Caco-2 (cell line): ENCODE data around the gene ARHGDIG. TPM values are rescaled to one million over a fixed set of nuclear protein-coding genes. Genes with fewer than 3 reads are reported as not detected.

Source experiments
- BruUV-seq: library from RNA; stranded (reverse); fragments of 400-500 nt; replicated peaks from 2 replicates; lab custom pipeline; 2021; lab: Mats Ljungman, UMichigan
- CTCF ChIA-PET: fragments of 300-600 bp; sonication (Branson Sonifier 250); formaldehyde crosslinking; loops from one replicate; lab custom pipeline; 2022; ENCODE audit warnings: antibody characterized with exemption; lab: Charles Lee
- POLR2A ChIA-PET: fragments of 300-600 bp; sonication (Branson Sonifier 250); formaldehyde crosslinking; loops from one replicate; lab custom pipeline; 2022; ENCODE audit warnings: antibody characterized with exemption; lab: Charles Lee
- DNase-seq, 2 experiments: peaks; one replicate each; pipeline versions ENCODE4 v3.0.0 to v3.0.0-alpha.2; 2020 to 2022
- H3K27me3 ChIP-seq: replicated peaks from 2 replicates; pipeline ENCODE4 v1.6.0; 2011; ENCODE audit warnings: low read length; ENCODE audit not compliant: control insufficient read depth, insufficient read depth
- H3K36me3 ChIP-seq: 2 replicates; pipeline ENCODE4 v1.5.1; 2011; ENCODE audit warnings: low read length; ENCODE audit not compliant: control insufficient read depth, insufficient read depth
- H3K4me1 ChIP-seq: fragments of 250-450 bp; sonication (Bioruptor Pico); 2 replicates; pipeline ENCODE4 v1.5.1; 2020; ENCODE audit warnings: mild to moderate bottlenecking
- H3K4me3 ChIP-seq: 2 replicates; pipeline ENCODE4 v1.5.1; 2011; ENCODE audit warnings: low read depth, mild to moderate bottlenecking, control low read depth, low read length
- H3K9me3 ChIP-seq: fragments of 250-450 bp; sonication (Bioruptor Pico); 2 replicates; pipeline ENCODE4 v1.5.1; 2020; ENCODE audit warnings: mild to moderate bottlenecking, moderate library complexity
- H3K27ac Mint-ChIP-seq: one replicate; pipeline ENCODE4 v1.8.0; 2022; ENCODE audit warnings: mixed read lengths; ENCODE audit not compliant: unreplicated experiment
- H3K27me3 Mint-ChIP-seq: one replicate; pipeline ENCODE4 v1.8.0; 2022; ENCODE audit warnings: mixed read lengths; ENCODE audit not compliant: insufficient read depth, unreplicated experiment
- H3K36me3 Mint-ChIP-seq: one replicate; pipeline ENCODE4 v1.8.0; 2022; ENCODE audit warnings: mild to moderate bottlenecking, mixed read lengths; ENCODE audit not compliant: insufficient read depth, unreplicated experiment
- H3K4me1 Mint-ChIP-seq: one replicate; pipeline ENCODE4 v1.8.0; 2022; ENCODE audit warnings: low read depth, mixed read lengths; ENCODE audit not compliant: unreplicated experiment
- H3K4me3 Mint-ChIP-seq: one replicate; pipeline ENCODE4 v1.8.0; 2022; ENCODE audit warnings: mild to moderate bottlenecking, moderate library complexity, mixed read lengths; ENCODE audit not compliant: unreplicated experiment
- H3K9me3 Mint-ChIP-seq: one replicate; pipeline ENCODE4 v1.8.0; 2022; ENCODE audit warnings: mixed read lengths; ENCODE audit not compliant: unreplicated experiment
- intact Hi-C: fragments of 100-400 bp; cut with micrococcal nuclease; formaldehyde crosslinking; loops from one replicate; pipeline ENCODE4 v1.10.0; 2022; ENCODE audit not compliant: unreplicated experiment
- total RNA-seq: library from RNA; stranded (reverse); gene quantifications from 2 replicates; pipeline ENCODE4 v1.2.3, GENCODE V29; 2022
- TF ChIP-seq, protein P1 (sequence below), 2 experiments: fragments of 200-600 bp in 1 of 2; IDR thresholded peaks; 1 replicate in 1 of 2; 2 replicates in 1 of 2; pipeline versions ENCODE4 v1.5.1 to v1.8.0; 2011 to 2022; ENCODE audit warnings: antibody characterized with exemption in 1 of 2, control low read depth in 1 of 2, inconsistent platforms in 1 of 2, low read depth in 1 of 2, low read length in 1 of 2, mild to moderate bottlenecking in 1 of 2, moderate library complexity in 1 of 2; ENCODE audit not compliant: insufficient read depth in 1 of 2, severe bottlenecking in 1 of 2, unreplicated experiment in 1 of 2

Gene ARHGDIG
- total RNA-seq, 1 experiment from 2014 or later, result 2.1 TPM

DNA sequence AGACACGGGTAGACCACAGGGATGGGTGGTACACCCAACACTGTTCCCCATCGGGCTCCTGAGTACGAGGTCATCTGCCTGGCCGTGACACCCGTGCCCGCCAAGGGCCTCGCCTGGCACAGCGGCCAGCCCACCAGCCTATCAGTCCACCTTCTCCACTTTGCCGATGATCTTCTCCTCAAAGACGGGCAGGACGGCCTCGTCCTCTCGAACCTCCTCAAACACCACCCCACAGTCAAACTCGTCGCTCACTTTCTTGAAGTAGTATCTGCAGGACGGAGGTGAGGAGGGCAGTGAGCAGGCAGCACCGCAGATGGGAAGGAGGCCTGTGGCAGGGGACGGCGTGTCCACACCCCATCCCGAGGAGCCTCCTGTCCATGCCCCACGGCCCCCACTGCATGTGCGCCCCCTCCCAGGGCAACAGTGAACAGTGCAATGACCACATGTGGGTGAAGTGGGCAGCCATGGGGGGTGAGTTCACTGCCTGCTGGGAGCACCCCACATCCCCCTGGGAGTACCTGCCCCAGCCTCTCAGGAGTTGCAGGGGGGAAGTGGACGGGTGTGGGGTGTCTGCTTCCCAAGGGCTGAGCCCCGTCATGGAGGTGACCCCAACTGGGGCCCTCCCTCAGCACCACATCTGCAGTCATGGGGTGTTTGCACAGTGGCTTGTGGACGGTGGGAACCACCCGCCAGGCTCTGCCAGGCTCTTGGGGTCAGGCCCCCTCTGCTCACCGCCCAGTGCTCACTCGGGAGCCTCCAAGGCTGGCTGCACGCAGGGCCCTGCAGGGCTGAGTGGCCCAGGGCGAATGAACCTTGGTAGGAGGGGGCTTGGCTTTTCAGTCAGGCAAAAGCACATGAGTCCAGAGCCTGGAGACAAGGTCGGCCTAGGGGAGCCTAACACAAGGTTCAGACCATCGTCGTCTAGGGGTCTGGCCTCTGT lies 7.9 kb downstream of the ARHGDIG start:
- Histone ChIP-seq H3K36me3 (no peaks in the 10 kb centered on the region; the same call in 1 of the 2 replicates), H3K4me1 (no peaks in the 10 kb centered on the region), H3K9me3 (no peaks in the 10 kb centered on the region), H3K4me3 (no peak overlapping the region), H3K27me3 (no peaks in the 10 kb centered on the region)
- H3K9me3 Mint-ChIP-seq, result no peaks in the 10 kb centered on the region
- POLR2A ChIA-PET, result no interaction called here
- intact Hi-C loops, result no loop called here
- no peak overlapping the region for H3K4me3 Mint-ChIP-seq
- CTCF ChIA-PET, result no interaction called here
- no peaks in the 10 kb centered on the region for H3K27me3 Mint-ChIP-seq
- H3K4me1 Mint-ChIP-seq, result no peaks in the 10 kb centered on the region
- peaks cover 47% of the 10 kb centered on the region for H3K36me3 Mint-ChIP-seq
- no TSS peak for BruUV-seq
- no peak for DNase-seq
- TF ChIP-seq, protein P1, sequence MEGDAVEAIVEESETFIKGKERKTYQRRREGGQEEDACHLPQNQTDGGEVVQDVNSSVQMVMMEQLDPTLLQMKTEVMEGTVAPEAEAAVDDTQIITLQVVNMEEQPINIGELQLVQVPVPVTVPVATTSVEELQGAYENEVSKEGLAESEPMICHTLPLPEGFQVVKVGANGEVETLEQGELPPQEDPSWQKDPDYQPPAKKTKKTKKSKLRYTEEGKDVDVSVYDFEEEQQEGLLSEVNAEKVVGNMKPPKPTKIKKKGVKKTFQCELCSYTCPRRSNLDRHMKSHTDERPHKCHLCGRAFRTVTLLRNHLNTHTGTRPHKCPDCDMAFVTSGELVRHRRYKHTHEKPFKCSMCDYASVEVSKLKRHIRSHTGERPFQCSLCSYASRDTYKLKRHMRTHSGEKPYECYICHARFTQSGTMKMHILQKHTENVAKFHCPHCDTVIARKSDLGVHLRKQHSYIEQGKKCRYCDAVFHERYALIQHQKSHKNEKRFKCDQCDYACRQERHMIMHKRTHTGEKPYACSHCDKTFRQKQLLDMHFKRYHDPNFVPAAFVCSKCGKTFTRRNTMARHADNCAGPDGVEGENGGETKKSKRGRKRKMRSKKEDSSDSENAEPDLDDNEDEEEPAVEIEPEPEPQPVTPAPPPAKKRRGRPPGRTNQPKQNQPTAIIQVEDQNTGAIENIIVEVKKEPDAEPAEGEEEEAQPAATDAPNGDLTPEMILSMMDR (IDR thresholded peaks at IDR 0.05; ENCODE audit: insufficient read depth in 1 of 2, low read depth in 1 of 2, low read length in 1 of 2, severe bottlenecking in 1 of 2, unreplicated experiment in 1 of 2), result no peak
- H3K27ac Mint-ChIP-seq, result no peak overlapping the region

DNA sequence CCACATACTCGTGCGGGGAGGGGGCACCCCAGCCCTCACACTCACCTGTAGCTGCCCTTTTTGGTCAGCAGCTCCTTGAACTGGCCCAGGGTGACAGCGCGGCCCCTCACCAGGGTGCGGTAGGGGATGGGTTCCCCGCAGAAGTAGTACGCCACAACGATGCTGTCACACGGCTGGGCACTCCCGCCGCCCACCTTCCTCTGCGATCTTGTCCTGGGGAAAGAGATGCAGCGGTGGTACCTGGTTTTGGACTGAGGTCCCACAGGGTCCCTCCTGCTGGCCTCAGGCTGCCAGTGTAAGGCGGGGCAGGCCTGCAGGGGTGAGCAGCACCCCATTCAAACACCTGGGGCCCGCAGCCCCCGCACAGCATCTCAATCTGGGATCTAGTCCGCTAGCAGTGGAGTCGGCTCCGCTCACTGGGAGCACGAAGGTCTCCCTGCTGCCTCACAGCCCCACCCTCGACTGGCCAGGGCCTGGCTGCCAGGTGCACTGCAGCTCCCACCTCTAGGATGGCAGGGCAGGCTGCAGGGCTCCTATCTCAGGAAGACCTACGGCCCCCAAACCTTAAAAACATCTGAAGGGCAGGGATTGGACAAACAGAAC lies 9.1 kb downstream of the ARHGDIG start:
- BruUV-seq, result no TSS peak
- TF ChIP-seq, protein P1 (IDR thresholded peaks at IDR 0.05; ENCODE audit: insufficient read depth in 1 of 2, low read depth in 1 of 2, low read length in 1 of 2, severe bottlenecking in 1 of 2, unreplicated experiment in 1 of 2), result no peak
- Histone ChIP-seq H3K4me1 (no peaks in the 10 kb centered on the region), H3K27me3 (no peaks in the 10 kb centered on the region), H3K9me3 (no peaks in the 10 kb centered on the region), H3K36me3 (no peaks in the 10 kb centered on the region; the same call in 1 of the 2 replicates), H3K4me3 (no peak overlapping the region)
- Mint-ChIP-seq H3K4me1 (no peaks in the 10 kb centered on the region), H3K4me3 (no peak overlapping the region), H3K27ac (no peak overlapping the region), H3K27me3 (no peaks in the 10 kb centered on the region), H3K36me3 (peaks cover 53% of the 10 kb centered on the region), H3K9me3 (no peaks in the 10 kb centered on the region)
- intact Hi-C loops, result no loop called here
- no peak for DNase-seq
- ChIA-PET POLR2A (no interaction called here), CTCF (no interaction called here)

DNA sequence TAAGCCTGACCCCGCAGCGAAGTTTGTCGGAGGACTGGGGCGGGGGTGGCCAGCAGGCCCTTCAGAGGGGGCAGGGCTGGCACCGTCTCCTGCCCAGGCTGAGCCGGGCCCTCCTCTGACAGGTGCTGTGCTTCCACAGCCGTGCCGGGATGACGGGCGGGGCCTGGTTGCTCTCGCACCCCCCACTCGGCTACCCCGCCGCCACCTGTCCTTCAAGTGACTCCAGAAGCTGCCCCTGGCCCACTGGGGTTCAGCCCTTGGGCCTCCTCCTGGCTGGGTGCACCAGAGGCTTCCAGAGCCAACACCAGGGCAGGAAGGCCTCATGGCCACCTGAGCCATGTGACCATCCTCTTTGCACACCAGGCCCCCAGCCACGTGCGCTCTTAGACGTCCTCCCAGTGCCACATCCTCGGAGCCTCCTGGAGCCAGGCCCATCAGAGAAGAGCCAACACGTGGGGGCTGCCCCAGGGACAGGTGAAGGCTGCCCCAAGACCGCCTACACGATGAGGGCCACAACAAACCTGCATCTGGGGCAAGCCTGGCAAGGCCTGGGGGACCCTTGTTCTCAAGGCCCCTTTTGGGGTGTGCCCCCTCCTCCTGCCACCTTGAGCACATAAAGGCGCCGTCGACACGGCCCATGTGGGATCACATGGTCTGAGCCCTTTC lies 9.8 kb downstream of the ARHGDIG start:
- Mint-ChIP-seq H3K4me1 (no peaks in the 10 kb centered on the region), H3K36me3 (peaks cover 49% of the 10 kb centered on the region), H3K9me3 (no peaks in the 10 kb centered on the region), H3K27ac (no peak overlapping the region), H3K27me3 (no peaks in the 10 kb centered on the region), H3K4me3 (no peak overlapping the region)
- Histone ChIP-seq H3K36me3 (no peaks in the 10 kb centered on the region; the same call in 1 of the 2 replicates), H3K27me3 (no peaks in the 10 kb centered on the region), H3K4me3 (no peak overlapping the region), H3K9me3 (no peaks in the 10 kb centered on the region), H3K4me1 (no peaks in the 10 kb centered on the region)
- TF ChIP-seq, protein P1 (IDR thresholded peaks at IDR 0.05; ENCODE audit: insufficient read depth in 1 of 2, low read depth in 1 of 2, low read length in 1 of 2, severe bottlenecking in 1 of 2, unreplicated experiment in 1 of 2), result no peak
- ChIA-PET CTCF (interaction anchor here (0.6 kb wide), 1 partner anchor 44 kb away, joined by 4 read pairs; no protein-coding TSS in a partner anchor), POLR2A (no interaction called here)
- BruUV-seq, result no TSS peak
- intact Hi-C loops, result no loop called here
- no peak for DNase-seq
